Upper lobe of left lung (tissue), 6 donors: ENCODE measurements around the gene PBX4. TPM values are rescaled to one million over a fixed set of nuclear protein-coding genes. Genes with fewer than 3 reads are reported as not detected.

Experiments
- ATAC-seq, 2 donors: fragments of 200-7000 bp; cut with Tn5 transposase; one replicate each; pipeline ENCODE4 v1.9.1; 2022; ENCODE audit warnings: mild to moderate bottlenecking in 2 of 2, moderate library complexity in 2 of 2; ENCODE audit not compliant: low FRiP score in 2 of 2
- DNase-seq, 2 donors: peaks; one replicate each; pipeline ENCODE4 v3.0.0-alpha.2; 2019 to 2020
- H3K27ac ChIP-seq, 4 donors: fragments of 200-600 bp; sonication (generic); one replicate each; pipeline ENCODE4 v1.5.1; 2016 to 2019
- H3K27me3 ChIP-seq, 4 donors: fragments of 200-600 bp; sonication (generic); one replicate each; pipeline ENCODE4 v1.5.1; 2017 to 2019
- H3K36me3 ChIP-seq, 4 donors: fragments of 200-600 bp; sonication (generic); one replicate each; pipeline ENCODE4 v1.5.1; 2016 to 2019
- H3K4me1 ChIP-seq, 4 donors: fragments of 200-600 bp; sonication (generic); one replicate each; pipeline ENCODE4 v1.5.1; 2018 to 2019
- H3K4me3 ChIP-seq, 4 donors: fragments of 200-600 bp; sonication (generic); one replicate each; pipeline ENCODE4 v1.5.1; 2017 to 2019; ENCODE audit warnings: mild to moderate bottlenecking in 2 of 4, moderate library complexity in 1 of 4
- H3K9me3 ChIP-seq, 4 donors: fragments of 200-600 bp; sonication (generic); one replicate each; pipeline ENCODE4 v1.5.1; 2018 to 2019
- CTCF ChIP-seq, 6 experiments: fragments of 450-650 bp in 4 of 6; fragments of 200-600 bp in 2 of 6; sonication (generic) in 2 of 6; IDR thresholded peaks; one replicate each; pipeline ENCODE4 v1.5.1; 2016 to 2019; ENCODE audit warnings: antibody characterized with exemption in 6 of 6
- EP300 ChIP-seq, 4 donors: sonication (generic); formaldehyde crosslinking; IDR thresholded peaks; one replicate each; pipeline ENCODE4 v1.5.1; 2017; ENCODE audit warnings: antibody characterized with exemption in 4 of 4, control low read depth in 2 of 4
- POLR2A ChIP-seq, 4 donors: fragments of 450-650 bp; IDR thresholded peaks; one replicate each; pipeline ENCODE4 v1.5.1; 2016 to 2017; ENCODE audit warnings: antibody characterized with exemption in 4 of 4, mild to moderate bottlenecking in 2 of 4
- POLR2AphosphoS5 ChIP-seq, 2 donors: sonication (generic); formaldehyde crosslinking; IDR thresholded peaks; one replicate each; pipeline ENCODE4 v1.5.1; 2017; ENCODE audit warnings: antibody characterized with exemption in 2 of 2
- WGBS, 2 donors: methylation state at CpG; one replicate each; pipeline ENCODE4 v1.1.5; 2017 to 2018; 5-methylcytosine and 5-hydroxymethylcytosine counted together
- total RNA-seq, 6 donors: library from RNA; depleted of rRNA in 4 of 6; stranded (reverse); fragments of >200 nt in 4 of 6; gene quantifications; one replicate each; pipeline versions ENCODE4 v1.1.0 to v1.2.1, GENCODE V29; 2016 to 2021
- donor health status: DM: no; HTN: no; CAD: no; lungs with moderate emphysema.
- donor health status: DM: no; HTN: yes; CAD: no; lungs with severe emphysema.

PBX4 gene
- total RNA-seq, 6 donors from 2014 or later = 2.0 to 30.4 (median 5.8) TPM

- 75 to 84% methylated on average over 10 to 11 of the region's 11 CpGs for WGBS, 2 donors
These were observed 88.6 kb downstream of the PBX4 start for GRCh38 chr19:19529783-19530422.

GRCh38 chr19:19528721-19529490 lies 89.6 kb downstream of the PBX4 start, which contains the start of gene YJEFN3:
Gene YJEFN3, plus strand, starts transcription at chr19:19528911. Its CDS starts 22 bp downstream, at chr19:19528933.
- DNase-seq (peak in 1 of 2 donors; percentile 85), ATAC-seq (no peak)
- H3K36me3 ChIP-seq = peaks cover 3 to 39% (median 38%) of the 10 kb centered on the region in 4 donors

More at GRCh38 chr19:19529783-19530422, 88.6 kb downstream of the PBX4 start:
- ATAC-seq (no peak), DNase-seq (peak in 1 of 2 donors; percentile 17)
- H3K4me1 ChIP-seq = peaks cover 0 to 18% (median 6%) of the 10 kb centered on the region in 4 donors
- no peaks in the 10 kb centered on the region for H3K27me3 ChIP-seq
- no peaks in the 10 kb centered on the region for H3K9me3 ChIP-seq
- TF ChIP-seq EP300 (IDR thresholded peaks at IDR 0.05) (no peak), POLR2AphosphoS5 (IDR thresholded peaks at IDR 0.05) (no peak), POLR2A (IDR thresholded peaks at IDR 0.05) (no peak), CTCF (IDR thresholded peaks at IDR 0.05) (no peak)
- no peak overlapping the region for H3K27ac ChIP-seq
- H3K4me3 ChIP-seq = no peak overlapping the region
- H3K36me3 ChIP-seq = peaks cover 3 to 36% (median 34%) of the 10 kb centered on the region in 4 donors

GRCh38 chr19:19527674-19528625 lies 90.5 kb downstream of the PBX4 start:
- WGBS, 2 donors = 92 to 98% methylated on average over 15 to 26 of the region's 27 CpGs
- no peak for ATAC-seq

More at GRCh38 chr19:19528721-19529490, 89.6 kb downstream of the PBX4 start, which contains the start of gene YJEFN3:
- Histone ChIP-seq H3K27ac (no peak within 1 kb of the TSS), H3K4me1 (peaks cover 0 to 18% (median 6%) of the 10 kb centered on the region in 4 donors), H3K9me3 (no peaks in the 10 kb centered on the region), H3K4me3 (no peak within 1 kb of the TSS), H3K27me3 (no peaks in the 10 kb centered on the region)
- WGBS, 2 donors = 67 to 82% methylated on average over 28 to 49 of the region's 50 CpGs
- TF ChIP-seq POLR2A (IDR thresholded peaks at IDR 0.05) (no peak), POLR2AphosphoS5 (IDR thresholded peaks at IDR 0.05) (no peak), EP300 (IDR thresholded peaks at IDR 0.05) (no peak), CTCF (IDR thresholded peaks at IDR 0.05) (no peak)

DNA sequence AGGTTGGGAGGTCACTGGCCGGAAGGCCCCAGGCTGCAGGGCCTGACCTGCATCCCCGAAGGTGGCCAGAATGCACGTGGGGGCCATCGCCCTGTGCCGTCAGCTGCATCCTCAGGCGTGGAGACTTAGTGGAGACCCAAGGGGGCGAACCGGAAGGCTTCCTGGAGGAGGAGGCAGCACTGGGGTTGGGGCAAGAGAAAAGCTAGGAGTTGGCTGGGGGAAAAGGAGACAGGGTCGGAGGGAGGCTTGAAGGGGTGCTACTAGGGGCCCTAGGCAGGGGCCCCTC lies 91.2 kb downstream of the PBX4 start:
- H3K36me3 ChIP-seq = peaks cover 3 to 40% (median 38%) of the 10 kb centered on the region in 4 donors
- ATAC-seq = no peak

More at GRCh38 chr19:19527674-19528625, 90.5 kb downstream of the PBX4 start:
- Histone ChIP-seq H3K36me3 (peaks cover 3 to 40% (median 38%) of the 10 kb centered on the region in 4 donors), H3K27me3 (no peaks in the 10 kb centered on the region), H3K4me3 (no peak overlapping the region), H3K9me3 (no peaks in the 10 kb centered on the region), H3K4me1 (peaks cover 0 to 18% (median 6%) of the 10 kb centered on the region in 4 donors), H3K27ac (no peak overlapping the region)
- peak in 1 of 2 donors; percentile 52 for DNase-seq
- TF ChIP-seq EP300 (IDR thresholded peaks at IDR 0.05) (no peak), POLR2A (IDR thresholded peaks at IDR 0.05) (no peak), POLR2AphosphoS5 (IDR thresholded peaks at IDR 0.05) (no peak)

More for the DNA sequence above, 91.2 kb downstream of the PBX4 start:
- TF ChIP-seq POLR2A (IDR thresholded peaks at IDR 0.05) (no peak), POLR2AphosphoS5 (IDR thresholded peaks at IDR 0.05) (no peak), EP300 (IDR thresholded peaks at IDR 0.05) (no peak), CTCF (IDR thresholded peaks at IDR 0.05) (no peak)
- Histone ChIP-seq H3K9me3 (no peaks in the 10 kb centered on the region), H3K4me3 (no peak overlapping the region), H3K27ac (no peak overlapping the region), H3K27me3 (no peaks in the 10 kb centered on the region), H3K4me1 (peaks cover 0 to 12% (median 4%) of the 10 kb centered on the region in 4 donors)
- DNase-seq = no peak
- 96 to 97% methylated on average over 7 to 9 of the region's 9 CpGs for WGBS, 2 donors
